Thyroid gland (tissue), 4 donors: Measurements from ENCODE around the gene LIMCH1. TPM values are rescaled to one million over a fixed set of nuclear protein-coding genes. Genes with fewer than 3 reads are reported as not detected.
"Not testable (repeated sequence)": the region's sequence is repeated elsewhere in the genome, so short reads cannot be mapped to it uniquely, and the experiment has no call there.

Experiments used
- DNase-seq, 2 donors: peaks; one replicate each; pipeline ENCODE4 v3.0.0-alpha.2; 2019
- H3K27ac ChIP-seq, 3 donors: fragments of 200-600 bp; sonication (generic); 1 replicate in 2 of 3; 2 replicates in 1 of 3; pipeline ENCODE4 v1.5.1; 2016 to 2019; ENCODE audit warnings: mild to moderate bottlenecking in 1 of 3, moderate library complexity in 1 of 3
- H3K27me3 ChIP-seq: fragments of 200-600 bp; sonication (generic); one replicate; pipeline ENCODE4 v1.5.1; 2019
- H3K36me3 ChIP-seq, 2 donors: fragments of 200-600 bp; sonication (generic); one replicate each; pipeline ENCODE4 v1.5.1; 2016 to 2019
- H3K4me1 ChIP-seq, 2 donors: fragments of 200-600 bp; sonication (generic); one replicate each; pipeline ENCODE4 v1.5.1; 2017 to 2019
- H3K4me3 ChIP-seq, 3 donors: fragments of 200-600 bp; sonication (generic); replicated peaks in 1 of 3; 1 replicate in 2 of 3; 2 replicates in 1 of 3; pipeline ENCODE4 v1.5.1; 2016; ENCODE audit warnings: mild to moderate bottlenecking in 1 of 3
- H3K9me3 ChIP-seq: fragments of 200-600 bp; sonication (generic); one replicate; pipeline ENCODE4 v1.5.1; 2017
- POLR2A ChIP-seq, 2 donors: fragments of 450-650 bp; IDR thresholded peaks; one replicate each; pipeline ENCODE4 v1.6.1; 2017; ENCODE audit warnings: antibody characterized with exemption in 2 of 2, mild to moderate bottlenecking in 2 of 2, moderate library complexity in 1 of 2
- WGBS, 2 donors: methylation state at CpG; one replicate each; pipeline ENCODE4 v1.1.5; 2017; 5-methylcytosine and 5-hydroxymethylcytosine counted together
- intact Hi-C: fragments of 100-400 bp; cut with DNase I; formaldehyde crosslinking; loops from one replicate; pipeline ENCODE4 v1.15.1; 2023
- total RNA-seq, 4 donors: library from RNA; depleted of rRNA; stranded (reverse); fragments of >200 nt; gene quantifications; one replicate each; pipeline ENCODE4 v1.2.3, GENCODE V29; 2016
- TF ChIP-seq, protein P1 (sequence below), 6 experiments: fragments of 200-600 bp in 3 of 6; fragments of 450-650 bp in 3 of 6; sonication (generic) in 3 of 6; IDR thresholded peaks; one replicate each; pipeline ENCODE4 v1.5.1; 2016 to 2019; ENCODE audit warnings: antibody characterized with exemption in 6 of 6, mild to moderate bottlenecking in 2 of 6, inconsistent platforms in 1 of 6, moderate library complexity in 1 of 6

LIMCH1 gene
- total RNA-seq, 4 donors from 2014 or later = 136 to 267 (median 156) TPM

DNA sequence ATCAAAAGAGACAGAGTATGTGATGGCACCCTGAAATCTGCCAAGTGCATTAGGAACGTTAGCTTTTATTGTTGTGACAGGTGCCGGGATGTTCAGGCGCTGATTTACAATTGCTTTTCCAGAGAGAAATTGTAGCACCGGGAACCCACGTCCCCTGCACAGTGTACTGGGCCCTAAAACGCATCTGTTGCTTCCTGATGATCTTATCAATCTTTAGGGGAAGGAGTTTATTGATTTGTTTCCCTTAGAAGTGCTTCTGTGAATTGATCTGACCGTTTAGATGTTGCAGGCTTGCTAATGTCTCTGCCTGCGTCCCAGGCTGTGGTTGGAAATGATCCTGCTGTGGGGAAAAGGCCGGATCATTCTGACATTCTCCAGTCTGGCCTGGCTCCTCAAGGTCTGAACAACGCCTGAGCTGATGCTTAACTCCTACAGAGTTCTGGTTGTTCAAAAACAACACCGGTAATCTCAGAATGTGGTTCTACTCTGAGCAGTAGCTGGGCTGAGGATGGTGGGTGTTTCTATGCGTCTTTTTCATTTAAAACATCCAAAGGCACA is 193.7 kb downstream of the LIMCH1 start:
- TF ChIP-seq, protein P1, sequence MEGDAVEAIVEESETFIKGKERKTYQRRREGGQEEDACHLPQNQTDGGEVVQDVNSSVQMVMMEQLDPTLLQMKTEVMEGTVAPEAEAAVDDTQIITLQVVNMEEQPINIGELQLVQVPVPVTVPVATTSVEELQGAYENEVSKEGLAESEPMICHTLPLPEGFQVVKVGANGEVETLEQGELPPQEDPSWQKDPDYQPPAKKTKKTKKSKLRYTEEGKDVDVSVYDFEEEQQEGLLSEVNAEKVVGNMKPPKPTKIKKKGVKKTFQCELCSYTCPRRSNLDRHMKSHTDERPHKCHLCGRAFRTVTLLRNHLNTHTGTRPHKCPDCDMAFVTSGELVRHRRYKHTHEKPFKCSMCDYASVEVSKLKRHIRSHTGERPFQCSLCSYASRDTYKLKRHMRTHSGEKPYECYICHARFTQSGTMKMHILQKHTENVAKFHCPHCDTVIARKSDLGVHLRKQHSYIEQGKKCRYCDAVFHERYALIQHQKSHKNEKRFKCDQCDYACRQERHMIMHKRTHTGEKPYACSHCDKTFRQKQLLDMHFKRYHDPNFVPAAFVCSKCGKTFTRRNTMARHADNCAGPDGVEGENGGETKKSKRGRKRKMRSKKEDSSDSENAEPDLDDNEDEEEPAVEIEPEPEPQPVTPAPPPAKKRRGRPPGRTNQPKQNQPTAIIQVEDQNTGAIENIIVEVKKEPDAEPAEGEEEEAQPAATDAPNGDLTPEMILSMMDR (IDR thresholded peaks at IDR 0.05) = no peak
- no peak for TF ChIP-seq POLR2A (IDR thresholded peaks at IDR 0.05)
- Histone ChIP-seq H3K27ac (no peak overlapping the region), H3K36me3 (no peaks in the 10 kb centered on the region), H3K9me3 (no peaks in the 10 kb centered on the region), H3K27me3 (no peaks in the 10 kb centered on the region), H3K4me1 (no peaks in the 10 kb centered on the region), H3K4me3 (no peak overlapping the region)
- WGBS, 2 donors = 42 to 49% methylated on average over 12 of the region's 12 CpGs
- intact Hi-C loops = no loop called here
- no peak for DNase-seq

DNA sequence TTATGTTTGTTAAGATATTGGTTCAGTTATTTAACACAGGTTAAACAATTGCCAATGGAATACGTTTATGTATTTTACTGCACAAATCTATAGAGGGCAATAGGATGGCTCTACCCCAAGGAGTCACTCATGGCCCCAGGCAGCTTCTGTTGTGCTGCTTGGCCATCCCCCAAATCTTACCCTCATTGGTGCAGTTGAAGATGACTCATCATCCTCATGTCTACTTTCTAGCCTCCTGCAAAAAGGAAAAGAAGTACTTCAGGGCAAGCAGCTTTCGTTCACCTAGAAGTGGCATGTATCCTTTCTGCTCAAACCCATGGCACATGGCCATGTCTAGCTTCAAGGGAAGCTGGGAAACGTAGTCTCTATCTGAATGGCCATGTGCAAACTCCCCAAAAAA is 196.4 kb downstream of the LIMCH1 start:
- Histone ChIP-seq H3K4me3 (no peak overlapping the region), H3K27me3 (no peaks in the 10 kb centered on the region), H3K27ac (no peak overlapping the region), H3K4me1 (no peaks in the 10 kb centered on the region), H3K36me3 (no peaks in the 10 kb centered on the region), H3K9me3 (no peaks in the 10 kb centered on the region)
- 64 to 68% methylated on average over 3 of the region's 3 CpGs for WGBS, 2 donors
- DNase-seq = no peak
- intact Hi-C loops = no loop called here
- TF ChIP-seq, protein P1 (IDR thresholded peaks at IDR 0.05) = no peak
- no peak for TF ChIP-seq POLR2A (IDR thresholded peaks at IDR 0.05)

DNA sequence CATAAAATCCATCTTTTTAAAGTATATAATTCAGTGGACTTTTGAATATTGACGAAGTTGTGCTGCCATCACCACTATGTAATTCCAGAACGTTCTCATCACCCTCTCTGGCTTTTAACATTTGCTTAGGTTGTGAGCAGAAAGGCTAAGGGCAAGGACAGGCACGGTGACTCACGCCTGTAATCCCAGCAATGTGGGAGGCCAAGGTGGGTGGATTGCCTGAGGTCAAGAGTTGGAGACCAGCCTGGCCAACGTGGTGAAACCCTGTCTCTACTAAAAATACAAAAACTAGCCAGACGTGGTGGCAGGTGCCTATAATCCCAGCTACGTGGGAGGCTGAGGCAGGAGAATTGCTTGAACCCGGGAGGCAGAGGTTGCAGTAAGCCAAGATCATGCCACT is 199.5 kb downstream of the LIMCH1 start:
- H3K4me1 ChIP-seq, DNase-seq, intact Hi-C loops, H3K9me3 ChIP-seq, H3K4me3 ChIP-seq, H3K27me3 ChIP-seq, H3K36me3 ChIP-seq, H3K27ac ChIP-seq: not testable (repeated sequence)
- WGBS, 2 donors = 80 to 83% methylated on average over 8 of the region's 8 CpGs

DNA sequence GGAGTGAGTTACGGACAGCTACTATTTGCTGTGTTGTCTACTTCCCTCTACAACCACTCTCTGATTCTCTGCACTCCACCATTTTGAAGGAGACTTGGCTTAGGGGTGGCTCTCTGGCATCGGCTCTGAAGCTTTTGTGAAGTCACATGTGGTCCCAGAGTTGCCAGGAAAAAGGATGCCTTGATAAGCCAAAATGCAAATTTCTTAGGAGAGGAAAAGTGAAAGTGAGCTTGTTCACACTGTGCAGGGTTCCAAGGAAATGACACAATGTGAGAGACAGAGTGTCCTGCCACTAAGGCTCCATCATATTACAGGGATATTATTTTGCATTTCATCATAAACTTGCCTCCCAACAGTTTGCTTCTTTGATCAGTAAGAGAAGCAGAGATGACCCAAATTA is 203.4 kb downstream of the LIMCH1 start:
- no peak for DNase-seq
- Histone ChIP-seq H3K36me3 (no peaks in the 10 kb centered on the region), H3K27ac (no peak overlapping the region), H3K27me3 (peaks cover 21% of the 10 kb centered on the region), H3K9me3 (no peaks in the 10 kb centered on the region), H3K4me1 (peaks cover 0 to 4% of the 10 kb centered on the region in 2 donors), H3K4me3 (no peak overlapping the region)
- no peak for TF ChIP-seq POLR2A (IDR thresholded peaks at IDR 0.05)
- TF ChIP-seq, protein P1 (IDR thresholded peaks at IDR 0.05) = no peak
- 76 to 90% methylated on average over 2 of the region's 2 CpGs for WGBS, 2 donors
- intact Hi-C loops = no loop called here

DNA sequence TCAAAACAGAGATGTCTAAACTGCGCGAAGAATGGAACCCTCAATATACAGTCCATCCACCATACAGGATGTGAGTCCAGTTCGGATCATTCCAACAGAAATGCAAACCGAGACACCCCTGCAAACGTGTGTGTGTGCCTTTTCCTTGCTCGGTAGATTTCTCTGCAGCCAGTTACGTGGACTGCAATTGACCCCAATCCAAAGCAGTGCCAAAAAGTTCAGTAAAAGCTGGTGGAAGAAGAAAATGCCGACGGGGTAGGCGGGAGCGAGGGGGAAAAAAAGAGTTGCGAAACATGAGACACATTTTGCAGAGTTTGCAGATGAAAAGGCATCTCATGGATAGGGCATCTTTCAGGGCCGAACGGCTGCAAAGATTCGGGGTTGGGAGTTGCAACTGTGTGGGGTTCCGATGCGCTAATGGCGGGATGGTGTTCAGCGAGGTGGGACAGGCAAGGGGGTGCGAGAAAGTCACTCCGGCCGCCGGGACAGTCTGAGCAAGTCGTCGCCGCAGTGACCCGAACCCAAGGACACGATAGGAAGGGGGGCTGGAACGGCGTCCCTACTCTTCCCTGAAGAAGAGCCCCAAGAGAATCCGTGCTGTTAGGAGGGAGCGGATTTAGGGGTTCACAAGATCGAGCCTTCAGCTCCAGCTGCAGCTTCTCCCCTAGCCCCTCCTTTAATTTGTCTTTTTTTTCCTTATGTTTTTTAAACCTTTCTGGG is 206.8 kb downstream of the LIMCH1 start:
- H3K4me3 ChIP-seq = no peak overlapping the region
- H3K36me3 ChIP-seq = no peaks in the 10 kb centered on the region
- H3K27me3 ChIP-seq = peaks cover 49% of the 10 kb centered on the region
- intact Hi-C loops = no loop called here
- H3K4me1 ChIP-seq = peaks cover 6 to 13% of the 10 kb centered on the region in 2 donors
- no peak for DNase-seq
- WGBS, 2 donors = 8 to 9% methylated on average over 33 of the region's 33 CpGs
- no peaks in the 10 kb centered on the region for H3K9me3 ChIP-seq
- H3K27ac ChIP-seq = no peak overlapping the region
- TF ChIP-seq POLR2A (IDR thresholded peaks at IDR 0.05) = no peak
- TF ChIP-seq, protein P1 (IDR thresholded peaks at IDR 0.05) = no peak
